ENCODE data around the gene NPHS2.
"Not testable (repeated sequence)": the region's sequence is repeated elsewhere in the genome, so short reads cannot be mapped to it uniquely, and the experiment has no call there.

NPHS2 gene

DNA sequence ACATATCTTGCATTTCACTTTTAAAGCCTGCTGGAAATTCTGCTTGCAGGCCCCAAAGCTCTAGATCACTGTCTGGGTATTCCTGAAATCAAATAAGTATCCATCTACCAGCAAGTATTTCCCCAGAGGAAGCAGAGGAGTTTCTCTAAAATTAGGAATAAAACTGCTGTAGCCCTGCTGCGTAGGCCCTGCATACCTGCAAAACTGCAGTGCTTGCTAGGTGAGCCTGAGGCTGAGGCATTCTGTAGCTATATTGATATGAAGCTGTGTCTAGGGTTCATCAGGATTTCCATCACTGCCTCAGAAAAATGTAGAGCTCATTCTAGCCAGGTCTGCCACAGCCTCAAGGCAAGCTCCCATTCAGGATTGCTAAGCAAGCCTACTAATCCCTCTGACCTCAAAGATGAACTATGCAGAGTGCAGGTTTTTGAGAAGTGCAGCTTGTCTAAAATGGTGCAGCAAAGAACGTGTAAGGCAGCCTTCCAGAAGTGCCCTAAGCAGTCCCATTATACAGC, 28.7 kb downstream of the NPHS2 start:
- no peak for DNase-seq (ENCODE audit: low read depth in 2 of 3, low spot score in 1 of 3)

DNA sequence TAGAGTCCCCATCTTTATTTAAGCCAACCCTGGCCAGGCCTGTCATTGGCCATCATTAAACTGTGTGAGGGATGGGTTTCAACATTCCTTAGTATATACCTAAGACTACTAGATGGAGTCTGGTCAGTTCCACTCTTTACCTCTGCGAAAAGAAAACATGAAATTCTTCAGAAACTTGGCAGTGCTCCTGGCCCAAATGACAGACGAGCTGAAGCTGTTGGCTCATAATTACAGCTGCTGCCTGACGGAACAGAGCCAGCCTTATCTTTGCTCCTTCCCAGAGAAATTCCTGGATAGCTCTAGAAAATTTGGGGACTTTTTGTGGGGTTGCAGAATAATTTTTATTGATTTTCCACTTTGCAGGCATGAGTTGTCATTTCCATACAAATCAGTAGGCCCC, 30.4 kb downstream of the NPHS2 start:
- DNase-seq (ENCODE audit: low read depth in 2 of 3, low spot score in 1 of 3) = no peak

DNA sequence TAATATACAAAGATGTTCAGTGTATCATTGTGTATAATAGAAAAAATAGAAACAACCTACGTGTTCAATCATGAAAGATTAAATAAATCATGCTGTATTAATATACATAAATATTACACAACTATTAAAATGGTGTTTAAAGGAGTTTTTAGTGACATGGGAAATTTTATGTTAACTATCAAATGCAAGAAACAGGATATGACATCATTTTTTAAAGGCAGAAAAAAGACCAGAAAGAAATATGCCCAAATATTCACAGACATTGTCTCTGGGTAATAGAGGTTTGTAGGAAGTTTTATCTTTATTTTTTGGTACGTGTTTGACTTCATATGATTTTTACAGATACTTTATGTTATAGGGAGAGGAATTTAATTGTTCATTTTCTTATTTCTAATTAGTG, 34.0 kb downstream of the NPHS2 start:
- DNase-seq (ENCODE audit: low read depth in 2 of 3, low spot score in 1 of 3) = no peak

DNA sequence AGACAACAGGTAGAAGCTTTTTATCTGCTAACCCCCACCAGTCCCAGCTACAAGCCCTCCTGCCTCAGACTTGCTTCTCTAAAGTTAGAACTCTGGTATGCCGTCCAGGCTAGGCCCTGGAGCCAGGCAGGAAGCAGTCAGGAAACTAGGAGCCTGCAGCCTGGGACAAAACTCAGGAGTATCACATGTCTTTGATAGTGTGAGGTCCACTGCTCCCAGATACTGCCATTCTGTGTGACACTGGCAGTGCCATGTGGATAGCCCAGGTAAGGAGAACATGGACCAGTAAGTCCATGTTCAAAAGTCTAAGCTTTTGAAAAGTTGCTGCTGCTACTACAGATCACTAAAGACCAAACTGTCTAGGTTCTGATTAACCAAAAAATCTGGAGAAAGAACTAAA, 45.4 kb downstream of the NPHS2 start:
- no peak for DNase-seq (ENCODE audit: low read depth in 2 of 3, low spot score in 1 of 3)

DNA sequence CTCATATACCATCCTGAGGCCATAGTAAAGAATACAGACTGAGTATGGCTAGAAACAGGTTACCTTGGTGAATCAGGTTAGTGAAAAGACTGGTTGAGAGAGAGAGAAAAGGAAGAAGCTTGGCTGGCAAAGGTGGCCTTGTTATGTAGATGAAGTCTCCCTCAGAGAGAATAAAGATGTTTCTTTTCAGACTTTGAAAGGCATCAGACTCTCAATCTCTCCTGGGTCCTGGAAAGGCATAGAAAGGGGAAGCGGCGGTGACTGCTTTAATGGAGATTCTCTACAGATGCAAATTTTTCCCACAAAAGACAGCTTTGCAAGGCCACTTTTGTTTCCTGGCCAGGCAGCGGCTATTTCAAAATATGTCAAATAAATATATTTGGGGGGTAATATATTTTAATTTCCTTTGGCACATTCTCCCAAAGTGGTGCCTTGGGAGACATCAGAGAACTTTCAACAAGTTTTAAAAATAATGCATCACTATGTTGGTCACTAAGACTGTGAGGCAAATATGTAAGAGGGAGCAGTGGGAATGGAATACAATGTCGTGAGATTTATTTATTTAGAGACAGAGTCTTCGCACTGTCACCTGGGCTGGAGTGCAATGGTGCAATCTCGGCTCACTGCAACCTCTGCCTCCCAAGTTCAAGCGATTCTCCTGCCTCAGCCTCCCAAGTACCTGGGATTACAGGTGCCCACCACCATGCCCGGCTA, 46.1 kb downstream of the NPHS2 start:
- no peak for DNase-seq (ENCODE audit: low read depth in 2 of 3, low spot score in 1 of 3)

DNA sequence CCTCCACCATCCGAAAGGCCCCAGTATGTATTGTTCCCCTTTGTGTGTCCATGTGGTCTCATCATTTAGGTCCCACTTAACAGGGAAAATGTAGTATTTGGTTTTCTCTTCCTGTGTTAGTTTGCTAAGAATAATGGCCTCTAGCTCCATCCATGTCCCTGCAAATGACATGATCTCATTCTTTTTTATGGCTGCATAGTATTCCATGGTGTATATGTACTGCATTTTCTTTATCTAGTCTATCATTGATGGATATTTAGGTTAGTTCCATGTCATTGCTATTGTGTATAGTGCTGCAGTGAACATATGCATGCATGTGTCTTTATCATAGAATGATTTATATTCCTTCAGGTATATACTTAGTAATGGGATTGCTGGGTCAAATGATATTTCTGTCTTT, 57.2 kb downstream of the NPHS2 start:
- not testable (repeated sequence) for DNase-seq (ENCODE audit: low read depth in 2 of 3, low spot score in 1 of 3)

DNA sequence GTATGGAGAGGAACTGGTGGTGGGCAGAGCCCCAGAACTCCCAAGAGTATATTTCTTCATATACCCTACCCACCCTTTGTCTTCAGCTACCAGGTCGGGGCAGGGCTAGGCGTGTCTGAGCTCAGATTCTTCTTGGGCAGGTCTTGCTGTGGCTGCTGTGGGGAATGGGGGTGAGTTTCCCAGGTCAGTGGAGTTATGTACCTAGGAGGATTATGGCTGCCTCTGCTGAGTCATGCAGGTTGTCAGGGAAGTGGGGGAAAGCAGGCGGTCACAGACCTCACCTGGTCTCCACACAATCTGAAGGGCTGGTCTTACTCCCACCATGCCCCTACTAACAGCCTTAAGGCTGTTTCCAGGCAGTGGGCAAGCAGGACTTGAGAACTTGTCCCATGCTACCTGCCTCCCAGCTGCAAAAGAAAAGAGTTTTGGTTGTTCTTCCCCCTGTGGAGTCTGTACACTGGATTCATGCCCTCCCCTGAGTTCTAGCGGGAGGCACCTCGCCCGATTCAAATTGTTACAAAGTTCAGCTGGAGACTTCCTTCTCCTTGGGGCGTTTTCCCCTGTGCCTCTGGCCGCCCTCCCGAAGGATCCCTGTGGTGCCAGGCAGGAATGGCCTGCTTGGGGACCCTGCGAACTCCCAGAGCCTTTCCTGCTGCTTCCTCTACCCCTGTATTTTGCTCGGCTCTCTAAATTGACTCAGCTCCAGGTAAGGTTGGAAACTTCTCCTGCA, 58.6 kb downstream of the NPHS2 start:
- DNase-seq (ENCODE audit: low read depth in 2 of 3, low spot score in 1 of 3) = no peak

DNA sequence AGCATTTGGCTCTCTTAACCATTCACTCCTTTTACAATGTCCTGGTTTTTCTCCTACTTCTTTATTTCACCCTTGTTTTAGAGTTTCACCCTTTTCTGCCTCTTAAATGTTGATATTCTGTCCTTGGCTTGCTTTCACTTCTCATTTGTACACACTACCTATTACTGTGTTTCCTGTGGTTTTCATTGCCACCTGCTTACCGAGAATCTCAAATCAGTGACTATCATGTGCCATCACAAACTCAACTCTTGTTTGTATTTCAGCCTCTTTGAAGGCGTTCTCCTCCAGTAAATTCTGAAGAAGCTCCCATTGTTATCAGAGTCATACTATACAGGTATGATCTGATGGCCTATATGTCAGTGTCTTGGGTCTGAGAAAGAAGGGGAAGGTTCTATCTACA, 65.7 kb downstream of the NPHS2 start:
- no peak for DNase-seq (ENCODE audit: low read depth in 2 of 3, low spot score in 1 of 3)

DNA sequence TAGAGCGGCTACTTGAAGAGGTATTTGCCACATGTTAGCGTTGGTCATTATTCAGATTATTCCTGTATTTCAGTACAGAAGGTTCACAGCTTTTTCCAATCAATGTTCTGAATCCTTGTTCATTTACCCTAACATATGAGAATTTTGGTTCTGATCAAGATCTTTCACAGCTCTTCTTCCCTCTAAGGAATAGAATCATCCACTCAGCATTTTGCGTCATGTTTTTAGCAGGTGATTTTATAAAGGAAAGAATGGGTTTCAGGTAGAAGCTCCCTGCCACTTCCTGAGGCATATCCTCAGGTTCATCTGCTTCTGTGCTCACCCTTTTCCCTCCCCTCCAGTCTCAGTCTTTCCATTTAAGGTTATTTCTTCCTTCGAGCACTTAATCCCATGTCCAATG, 66.4 kb downstream of the NPHS2 start:
- DNase-seq (ENCODE audit: low read depth in 2 of 3, low spot score in 1 of 3) = no peak

DNA sequence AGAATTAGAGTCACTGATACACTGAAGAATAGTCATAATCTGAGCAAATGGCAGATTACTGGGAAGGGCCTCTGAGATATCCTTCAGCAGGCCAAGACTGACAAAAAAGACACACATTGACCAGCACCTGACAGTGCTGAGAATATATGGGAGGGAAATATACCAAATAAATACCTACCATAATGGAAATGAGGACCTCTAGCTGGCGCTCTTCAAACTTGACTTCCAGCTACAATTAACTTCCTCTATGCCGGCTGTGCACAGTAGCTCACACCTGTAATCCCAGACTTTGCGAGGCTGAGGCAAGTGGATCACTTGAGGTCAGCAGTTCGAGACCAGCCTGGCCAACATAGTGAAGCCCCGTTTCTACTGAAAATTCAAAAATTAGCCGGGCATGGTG, 69.5 kb downstream of the NPHS2 start:
- no peak for DNase-seq (ENCODE audit: low read depth in 2 of 3, low spot score in 1 of 3)

Data from stimulated activated CD4-positive, alpha-beta T cell treated with anti-CD3 and anti-CD28 coated beads, Interleukin-12 subunit alpha, Interleukin-12 subunit beta, amount 100 ng/mL, for 48 hours (primary cell).